ENCODE measurements around the gene RP2. TPM values are rescaled to one million over a fixed set of nuclear protein-coding genes. Genes with fewer than 3 reads are reported as not detected.

The RP2 gene
- total RNA-seq, 1 experiment from 2014 or later, result 5.7 TPM

GRCh38 chrX:46814966-46815365 lies 21.9 kb upstream of the RP2 start:
- ATAC-seq (no peak), DNase-seq (ENCODE audit: low read depth, low spot score) (no peak)
- intact Hi-C loops (cut with micrococcal nuclease), result no loop called here
- no peak overlapping the region for H3K9ac ChIP-seq (ENCODE audit: low read length)
- no peaks in the 10 kb centered on the region for H3K36me3 ChIP-seq (ENCODE audit: control insufficient read depth in 1 of 2, insufficient read depth in 2 of 2, low read length in 2 of 2)
- no TSS peak for BruUV-seq (replicated peaks)
- no peaks in the 10 kb centered on the region for H3K9me3 ChIP-seq (ENCODE audit: control insufficient read depth in 1 of 2, insufficient read depth in 1 of 2, low read depth in 1 of 2, low read length in 2 of 2)
- ChIA-PET RAD21 (ENCODE audit: low non-redundant PET in 1 of 2, low total read pairs in 2 of 2, uncharacterized antibody in 2 of 2, unreplicated experiment in 2 of 2) (no interaction called here), POLR2A (no interaction called here), CTCF (no interaction called here)
- H3K4me3 ChIP-seq (replicated peaks in 1 of 2; ENCODE audit: low read depth in 1 of 2, low read length in 2 of 2), result no peak overlapping the region
- H3K79me2 ChIP-seq (ENCODE audit: insufficient read depth, low read length), result no peaks in the 10 kb centered on the region
- H2AFZ ChIP-seq (ENCODE audit: low read depth, low read length, poor library complexity, severe bottlenecking), result no peak overlapping the region
- H3K4me1 ChIP-seq (ENCODE audit: control insufficient read depth in 1 of 2, insufficient read depth in 2 of 2, low read length in 2 of 2), result no peaks in the 10 kb centered on the region
- H3K4me2 ChIP-seq (ENCODE audit: low read length), result no peak overlapping the region
- TF ChIP-seq MAX (IDR thresholded peaks at IDR 0.05) (no peak), SIN3A (IDR thresholded peaks at IDR 0.05; ENCODE audit: low read depth) (no peak), POLR2A (IDR thresholded peaks at IDR 0.05; ENCODE audit: borderline replicate concordance, extremely low read depth, insufficient read depth, insufficient read length) (no peak), JUND (IDR thresholded peaks at IDR 0.05) (no peak), CBX3 (IDR thresholded peaks at IDR 0.05; ENCODE audit: low read depth) (no peak)
- no peaks in the 10 kb centered on the region for H3K9me2 ChIP-seq (ENCODE audit: insufficient read depth)
- no peaks in the 10 kb centered on the region for H3K27me3 ChIP-seq (ENCODE audit: insufficient read depth, low read length)
- H3K27ac ChIP-seq (ENCODE audit: low read depth, low read length), result no peak overlapping the region
- H4K20me1 ChIP-seq (ENCODE audit: insufficient read depth), result no peaks in the 10 kb centered on the region

- ATAC-seq, result no peak
- BruUV-seq (replicated peaks), result no TSS peak
These were observed 17.7 kb upstream of the RP2 start for GRCh38 chrX:46819136-46819535.

More at GRCh38 chrX:46819136-46819535, 17.7 kb upstream of the RP2 start:
- H3K4me1 ChIP-seq (ENCODE audit: control insufficient read depth in 1 of 2, insufficient read depth in 2 of 2, low read length in 2 of 2), result no peaks in the 10 kb centered on the region
- no peaks in the 10 kb centered on the region for H3K79me2 ChIP-seq (ENCODE audit: insufficient read depth, low read length)
- intact Hi-C loops (cut with micrococcal nuclease), result no loop called here
- H3K4me2 ChIP-seq (ENCODE audit: low read length), result no peak overlapping the region
- TF ChIP-seq MAX (IDR thresholded peaks at IDR 0.05) (no peak), EZH2phosphoT487 (IDR thresholded peaks at IDR 0.05; ENCODE audit: borderline replicate concordance) (no peak), ZNF274 (IDR thresholded peaks at IDR 0.05; ENCODE audit: low read depth, low read length) (no peak), TCF7L2 (IDR thresholded peaks at IDR 0.05; ENCODE audit: borderline replicate concordance, extremely low read depth, insufficient read depth, insufficient read length) (no peak), POLR2AphosphoS5 (IDR thresholded peaks at IDR 0.05; ENCODE audit: low read depth, low read length) (no peak), ELF1 (IDR thresholded peaks at IDR 0.05; ENCODE audit: borderline replicate concordance, low read depth) (no peak), EGR1 (IDR thresholded peaks at IDR 0.05; ENCODE audit: low read depth) (no peak), ZBTB33 (IDR thresholded peaks at IDR 0.05; ENCODE audit: extremely low read depth, insufficient replicate concordance, low read length) (no peak), POLR2A (IDR thresholded peaks at IDR 0.05; ENCODE audit: borderline replicate concordance, extremely low read depth, insufficient read depth, insufficient read length) (no peak), ATF3 (IDR thresholded peaks at IDR 0.05) (no peak), ZFX (IDR thresholded peaks at IDR 0.05) (no peak), JUND (IDR thresholded peaks at IDR 0.05) (no peak)
- ChIA-PET CTCF (no interaction called here), RAD21 (ENCODE audit: low non-redundant PET in 1 of 2, low total read pairs in 2 of 2, uncharacterized antibody in 2 of 2, unreplicated experiment in 2 of 2) (no interaction called here), POLR2A (no interaction called here)
- H3K9me3 ChIP-seq (ENCODE audit: control insufficient read depth in 1 of 2, insufficient read depth in 1 of 2, low read depth in 1 of 2, low read length in 2 of 2), result no peaks in the 10 kb centered on the region
- H3K36me3 ChIP-seq (ENCODE audit: control insufficient read depth in 1 of 2, insufficient read depth in 2 of 2, low read length in 2 of 2), result no peaks in the 10 kb centered on the region
- no peaks in the 10 kb centered on the region for H4K20me1 ChIP-seq (ENCODE audit: insufficient read depth)
- H3K4me3 ChIP-seq (replicated peaks in 1 of 2; ENCODE audit: low read depth in 1 of 2, low read length in 2 of 2), result no peak overlapping the region
- no peaks in the 10 kb centered on the region for H3K27me3 ChIP-seq (ENCODE audit: insufficient read depth, low read length)
- H3K9me2 ChIP-seq (ENCODE audit: insufficient read depth), result no peaks in the 10 kb centered on the region
- DNase-seq (ENCODE audit: low read depth, low spot score), result no peak
- no peak overlapping the region for H2AFZ ChIP-seq (ENCODE audit: low read depth, low read length, poor library complexity, severe bottlenecking)
- no peak overlapping the region for H3K27ac ChIP-seq (ENCODE audit: low read depth, low read length)
- H3K9ac ChIP-seq (ENCODE audit: low read length), result no peak overlapping the region

Data from HCT116 (cell line).